NCI-H1417 treated with DMSO at 0.1 percent for 48 hours (cell line): ENCODE data around the gene DERL2.

Experiments
- DNase-seq: peaks from one replicate; lab custom pipeline; 2025; lab: John Stamatoyannopoulos, UW

DERL2 gene

GRCh38 chr17:5501685-5502084, 15.7 kb upstream of the DERL2 start:
- no peak for DNase-seq

GRCh38 chr17:5500589-5501391, 14.8 kb upstream of the DERL2 start:
- DNase-seq = no peak

GRCh38 chr17:5500247-5500588, 14.2 kb upstream of the DERL2 start:
- no peak for DNase-seq

- no peak for DNase-seq
Observed at GRCh38 chr17:5499476-5500231, 13.7 kb upstream of the DERL2 start.

GRCh38 chr17:5492970-5493369, 7.0 kb upstream of the DERL2 start:
- DNase-seq = no peak

- no peak for DNase-seq
Observed at GRCh38 chr17:5488752-5489151, 2.8 kb upstream of the DERL2 start.

- peak; percentile 77 for DNase-seq
Observed at GRCh38 chr17:5486206-5487124, 487 bp upstream of the DERL2 start, which contains the start of gene MIS12. MIS12 (plus strand) TSS chr17:5486566; CDS start chr17:5488863, 2,297 bp downstream.

GRCh38 chr17:5481451-5481850, 4.5 kb downstream of the DERL2 start:
- no peak for DNase-seq

- DNase-seq = no peak
Observed at GRCh38 chr17:5480962-5481361, 5.0 kb downstream of the DERL2 start.

GRCh38 chr17:5478992-5479391, 7.0 kb downstream of the DERL2 start:
- DNase-seq = no peak

GRCh38 chr17:5473906-5474305, 12.1 kb downstream of the DERL2 start:
- no peak for DNase-seq

GRCh38 chr17:5472511-5472910, 13.5 kb downstream of the DERL2 start:
- DNase-seq = no peak

GRCh38 chr17:5468075-5468473, 17.9 kb downstream of the DERL2 start:
- DNase-seq = no peak

- DNase-seq = no peak
Observed at GRCh38 chr17:5467416-5467815, 18.6 kb downstream of the DERL2 start.

- no peak for DNase-seq
Observed at GRCh38 chr17:5466295-5466694, 19.7 kb downstream of the DERL2 start.

- no peak for DNase-seq
Observed at GRCh38 chr17:5464717-5465507, 21.1 kb downstream of the DERL2 start.

- DNase-seq = no peak
Observed at GRCh38 chr17:5446786-5447185, 39.2 kb downstream of the DERL2 start.

GRCh38 chr17:5444209-5444608, 41.8 kb downstream of the DERL2 start:
- no peak for DNase-seq

GRCh38 chr17:5443728-5444127, 42.2 kb downstream of the DERL2 start:
- no peak for DNase-seq

GRCh38 chr17:5439446-5439764, 46.6 kb downstream of the DERL2 start:
- DNase-seq = no peak

- DNase-seq = peak; percentile 41
Observed at GRCh38 chr17:5438716-5439445, 47.1 kb downstream of the DERL2 start, which contains the start of gene C1QBP. C1QBP (minus strand) TSS chr17:5439155; CDS start chr17:5439073, 82 bp downstream.
